GM18511 (cell line): ENCODE measurements around the gene CHCHD6.

Experiments
- ATAC-seq: cut with Tn5 transposase; IDR thresholded peaks from one replicate; pipeline ENCODE4 v1.9.1; 2021; ENCODE audit warnings: mild to moderate bottlenecking, moderate library complexity; ENCODE audit not compliant: unreplicated experiment

The CHCHD6 gene

GRCh38 chr3:126956866-126957650 lies 253.0 kb downstream of the CHCHD6 start:
- no peak for ATAC-seq

GRCh38 chr3:126957776-126958637 lies 254.0 kb downstream of the CHCHD6 start:
- no peak for ATAC-seq

- ATAC-seq = no peak
Measured at GRCh38 chr3:126958638-126959085, 254.6 kb downstream of the CHCHD6 start.

GRCh38 chr3:126959136-126959920 lies 255.3 kb downstream of the CHCHD6 start:
- ATAC-seq = no peak

- ATAC-seq = no peak
Measured at GRCh38 chr3:126959921-126960603, 256.0 kb downstream of the CHCHD6 start.

GRCh38 chr3:126960604-126960995 lies 256.6 kb downstream of the CHCHD6 start:
- no peak for ATAC-seq

GRCh38 chr3:126961191-126961790 lies 257.3 kb downstream of the CHCHD6 start:
- ATAC-seq = peak; percentile 82

- ATAC-seq = no peak
Measured at GRCh38 chr3:126961791-126962461, 257.9 kb downstream of the CHCHD6 start.

- no peak for ATAC-seq
Measured at GRCh38 chr3:126962756-126963155, 258.7 kb downstream of the CHCHD6 start.

GRCh38 chr3:126963261-126964190 lies 259.5 kb downstream of the CHCHD6 start:
- ATAC-seq = no peak

- ATAC-seq = no peak
Measured at GRCh38 chr3:126964261-126964660, 260.2 kb downstream of the CHCHD6 start.

- no peak for ATAC-seq
Measured at GRCh38 chr3:126964950-126965349, 260.9 kb downstream of the CHCHD6 start.

GRCh38 chr3:126965526-126966080 lies 261.6 kb downstream of the CHCHD6 start:
- no peak for ATAC-seq

GRCh38 chr3:126967386-126967785 lies 263.3 kb downstream of the CHCHD6 start:
- no peak for ATAC-seq

- no peak for ATAC-seq
Measured at GRCh38 chr3:126968391-126969390, 264.7 kb downstream of the CHCHD6 start.

- ATAC-seq = no peak
Measured at GRCh38 chr3:126969586-126969985, 265.5 kb downstream of the CHCHD6 start.

- no peak for ATAC-seq
Measured at GRCh38 chr3:126970101-126970500, 266.1 kb downstream of the CHCHD6 start.
